ENCODE results near the gene SHH. TPM values are rescaled to one million over a fixed set of nuclear protein-coding genes. Genes with fewer than 3 reads are reported as not detected.

Gene SHH
- total RNA-seq, 6 experiments from 2014 or later = not detected

DNA sequence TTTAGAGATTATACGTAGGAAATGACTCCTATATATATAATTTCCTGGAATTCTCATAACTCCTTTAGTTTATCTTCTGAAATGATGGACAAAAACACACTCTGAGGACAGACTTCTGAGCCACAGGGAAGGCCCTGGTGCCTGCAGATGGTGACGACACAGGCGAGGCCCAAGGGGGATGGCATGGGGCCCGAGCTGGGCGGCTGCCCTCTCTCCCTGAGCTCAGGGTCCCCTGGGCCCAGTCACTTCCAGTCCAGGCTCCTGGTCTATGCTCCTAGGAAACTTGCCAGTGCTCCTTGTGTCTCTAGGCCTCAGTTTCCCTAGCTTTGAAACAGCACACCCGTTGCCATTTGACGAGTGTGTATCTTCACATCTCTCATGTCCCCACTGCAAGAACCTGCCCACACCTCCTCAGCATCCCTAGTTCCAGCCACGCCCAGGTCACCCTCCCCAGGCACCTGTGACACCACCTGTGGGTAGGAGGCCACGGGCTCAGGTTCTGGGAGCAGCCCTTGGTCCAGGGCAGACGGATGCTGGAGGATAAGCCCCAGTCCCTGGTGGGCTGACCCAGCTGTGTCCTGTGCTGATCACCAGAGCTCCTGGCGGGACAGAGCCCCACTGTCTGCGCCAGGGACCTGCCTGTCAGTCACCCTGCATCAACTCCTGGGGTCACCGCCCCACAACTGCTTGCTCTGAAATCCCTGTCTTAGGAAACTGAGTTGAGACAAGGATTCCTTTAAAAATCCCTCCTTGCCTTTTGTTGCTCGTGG, 23.4 kb upstream of the SHH start:
- H3K27ac Mint-ChIP-seq = no peak overlapping the region
- H3K4me1 Mint-ChIP-seq (ENCODE audit: low read depth) = no peaks in the 10 kb centered on the region
- H3K4me3 Mint-ChIP-seq = no peak overlapping the region
- no peak for TF ChIP-seq CTCF (IDR thresholded peaks at IDR 0.05)
- no peaks in the 10 kb centered on the region for H3K36me3 Mint-ChIP-seq (ENCODE audit: low read depth)
- DNase-seq = no peak
- peaks cover 10% of the 10 kb centered on the region; the same call in 1 of the 2 replicates for H3K9me3 Mint-ChIP-seq
- H3K27me3 Mint-ChIP-seq (ENCODE audit: insufficient read depth) = peaks cover 4% of the 10 kb centered on the region

- Mint-ChIP-seq H3K27me3 (ENCODE audit: insufficient read depth) (peaks cover 6% of the 10 kb centered on the region), H3K4me1 (ENCODE audit: low read depth) (no peaks in the 10 kb centered on the region), H3K9me3 (peaks cover 5% of the 10 kb centered on the region; the same call in 1 of the 2 replicates), H3K27ac (no peak overlapping the region), H3K4me3 (no peak overlapping the region), H3K36me3 (ENCODE audit: low read depth) (no peaks in the 10 kb centered on the region)
- DNase-seq = no peak
- no peak for TF ChIP-seq CTCF (IDR thresholded peaks at IDR 0.05)
Measured at GRCh38 chr7:155834486-155835048, 22.3 kb upstream of the SHH start.

GRCh38 chr7:155833651-155834050, 21.4 kb upstream of the SHH start:
- Mint-ChIP-seq H3K4me3 (no peak overlapping the region), H3K36me3 (ENCODE audit: low read depth) (no peaks in the 10 kb centered on the region), H3K27me3 (ENCODE audit: insufficient read depth) (peaks cover 6% of the 10 kb centered on the region), H3K4me1 (ENCODE audit: low read depth) (no peaks in the 10 kb centered on the region), H3K27ac (no peak overlapping the region), H3K9me3 (peaks cover 5% of the 10 kb centered on the region; the same call in 1 of the 2 replicates)
- no peak for TF ChIP-seq CTCF (IDR thresholded peaks at IDR 0.05)
- no peak for DNase-seq

DNA sequence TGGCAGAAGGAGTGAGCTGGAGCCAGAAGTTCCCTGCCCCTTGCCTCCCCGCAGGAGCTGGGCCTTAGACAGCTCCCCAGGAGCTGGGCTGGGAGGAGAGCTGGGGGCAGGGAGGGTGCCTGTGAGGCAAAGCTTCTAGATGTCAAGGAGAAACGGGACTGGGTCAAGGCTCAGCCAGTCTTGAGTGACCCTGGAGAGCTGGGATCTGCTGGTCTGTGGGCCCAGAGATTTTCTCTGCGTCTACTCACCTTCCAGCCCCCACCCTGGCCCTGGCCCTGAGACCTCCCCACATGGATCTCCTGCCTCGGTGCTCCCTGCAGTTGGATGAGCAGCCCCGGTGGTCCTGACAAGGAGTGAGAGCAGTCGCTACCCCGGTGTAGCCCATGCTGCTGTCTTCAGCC, 20.3 kb upstream of the SHH start:
- Mint-ChIP-seq H3K27me3 (ENCODE audit: insufficient read depth) (peaks cover 7% of the 10 kb centered on the region), H3K27ac (no peak overlapping the region), H3K4me1 (ENCODE audit: low read depth) (no peaks in the 10 kb centered on the region), H3K9me3 (peaks cover 5% of the 10 kb centered on the region; the same call in 1 of the 2 replicates), H3K4me3 (no peak overlapping the region), H3K36me3 (ENCODE audit: low read depth) (no peaks in the 10 kb centered on the region)
- TF ChIP-seq CTCF (IDR thresholded peaks at IDR 0.05) = no peak
- DNase-seq = no peak

DNA sequence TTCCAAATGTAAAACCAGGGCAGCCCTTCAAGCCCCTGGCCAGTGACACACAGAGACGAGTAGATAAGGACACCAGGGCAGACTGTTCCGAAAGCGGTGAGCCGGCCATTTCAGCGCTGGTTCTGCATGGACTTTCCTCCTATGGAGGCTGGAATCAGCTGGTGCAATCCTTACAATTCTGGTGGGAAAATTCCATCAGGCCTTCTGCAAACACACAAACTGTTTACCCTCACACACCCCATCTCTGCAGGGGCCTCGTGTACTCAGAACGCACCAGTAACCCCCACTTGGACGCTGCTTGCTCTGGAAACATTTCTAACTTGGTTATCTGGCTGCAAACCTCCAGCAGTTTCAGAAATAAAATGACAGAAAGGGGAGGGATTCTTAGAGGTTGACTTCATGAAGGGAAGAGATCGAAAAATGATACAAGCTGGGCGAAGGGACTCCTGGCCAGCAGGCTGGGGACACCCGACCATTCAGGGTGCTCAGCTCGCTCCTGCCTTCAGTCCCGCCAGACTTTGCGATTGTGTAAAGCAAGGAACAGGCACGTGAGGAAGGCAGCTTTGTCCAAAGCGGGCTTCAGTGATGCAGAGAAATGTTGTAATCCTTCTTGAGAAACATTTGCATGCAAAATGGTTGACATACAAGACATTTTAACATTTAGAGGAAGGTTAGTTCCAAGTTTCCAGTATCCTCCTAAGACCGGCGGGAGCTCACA, 19.7 kb upstream of the SHH start:
- Mint-ChIP-seq H3K4me3 (no peak overlapping the region), H3K27me3 (ENCODE audit: insufficient read depth) (peaks cover 12% of the 10 kb centered on the region), H3K4me1 (ENCODE audit: low read depth) (no peaks in the 10 kb centered on the region), H3K36me3 (ENCODE audit: low read depth) (no peaks in the 10 kb centered on the region), H3K27ac (no peak overlapping the region), H3K9me3 (peaks cover 5% of the 10 kb centered on the region; the same call in 1 of the 2 replicates)
- no peak for TF ChIP-seq CTCF (IDR thresholded peaks at IDR 0.05)
- no peak for DNase-seq

Data from HFFc6 (cell line).